Measurements from ENCODE around the gene PRR9. TPM values are rescaled to one million over a fixed set of nuclear protein-coding genes. Genes with fewer than 3 reads are reported as not detected.

The PRR9 gene
- total RNA-seq, 1 donor from 2014 or later: not detected

DNA sequence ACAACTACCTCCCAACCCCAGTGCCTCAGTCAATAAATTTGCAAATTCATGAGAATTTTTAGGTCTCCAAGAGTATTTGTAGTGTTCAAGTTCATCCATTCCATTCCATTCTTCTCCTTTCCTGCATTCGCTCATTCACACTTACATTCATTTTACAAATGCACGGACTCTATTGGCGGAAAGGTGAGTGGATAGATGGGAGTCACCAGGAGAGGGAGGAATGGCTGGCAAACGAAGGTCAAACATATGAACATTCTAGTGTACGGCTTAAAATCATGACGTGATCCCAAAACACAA lies 44.6 kb downstream of the PRR9 start:
- Histone ChIP-seq H3K27ac (no peak overlapping the region), H3K27me3 (ENCODE audit: low read depth) (peaks cover 60% of the 10 kb centered on the region), H3K9me3 (no peaks in the 10 kb centered on the region), H3K4me1 (peaks cover 11% of the 10 kb centered on the region), H3K4me3 (peak overlapping the region; percentile 51), H3K36me3 (no peaks in the 10 kb centered on the region)
- TF ChIP-seq, protein P1, sequence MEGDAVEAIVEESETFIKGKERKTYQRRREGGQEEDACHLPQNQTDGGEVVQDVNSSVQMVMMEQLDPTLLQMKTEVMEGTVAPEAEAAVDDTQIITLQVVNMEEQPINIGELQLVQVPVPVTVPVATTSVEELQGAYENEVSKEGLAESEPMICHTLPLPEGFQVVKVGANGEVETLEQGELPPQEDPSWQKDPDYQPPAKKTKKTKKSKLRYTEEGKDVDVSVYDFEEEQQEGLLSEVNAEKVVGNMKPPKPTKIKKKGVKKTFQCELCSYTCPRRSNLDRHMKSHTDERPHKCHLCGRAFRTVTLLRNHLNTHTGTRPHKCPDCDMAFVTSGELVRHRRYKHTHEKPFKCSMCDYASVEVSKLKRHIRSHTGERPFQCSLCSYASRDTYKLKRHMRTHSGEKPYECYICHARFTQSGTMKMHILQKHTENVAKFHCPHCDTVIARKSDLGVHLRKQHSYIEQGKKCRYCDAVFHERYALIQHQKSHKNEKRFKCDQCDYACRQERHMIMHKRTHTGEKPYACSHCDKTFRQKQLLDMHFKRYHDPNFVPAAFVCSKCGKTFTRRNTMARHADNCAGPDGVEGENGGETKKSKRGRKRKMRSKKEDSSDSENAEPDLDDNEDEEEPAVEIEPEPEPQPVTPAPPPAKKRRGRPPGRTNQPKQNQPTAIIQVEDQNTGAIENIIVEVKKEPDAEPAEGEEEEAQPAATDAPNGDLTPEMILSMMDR (IDR thresholded peaks at IDR 0.05): no peak
- DNase-seq (no peak), ATAC-seq (no peak)
- intact Hi-C loops (cut with DNase I): no loop called here

DNA sequence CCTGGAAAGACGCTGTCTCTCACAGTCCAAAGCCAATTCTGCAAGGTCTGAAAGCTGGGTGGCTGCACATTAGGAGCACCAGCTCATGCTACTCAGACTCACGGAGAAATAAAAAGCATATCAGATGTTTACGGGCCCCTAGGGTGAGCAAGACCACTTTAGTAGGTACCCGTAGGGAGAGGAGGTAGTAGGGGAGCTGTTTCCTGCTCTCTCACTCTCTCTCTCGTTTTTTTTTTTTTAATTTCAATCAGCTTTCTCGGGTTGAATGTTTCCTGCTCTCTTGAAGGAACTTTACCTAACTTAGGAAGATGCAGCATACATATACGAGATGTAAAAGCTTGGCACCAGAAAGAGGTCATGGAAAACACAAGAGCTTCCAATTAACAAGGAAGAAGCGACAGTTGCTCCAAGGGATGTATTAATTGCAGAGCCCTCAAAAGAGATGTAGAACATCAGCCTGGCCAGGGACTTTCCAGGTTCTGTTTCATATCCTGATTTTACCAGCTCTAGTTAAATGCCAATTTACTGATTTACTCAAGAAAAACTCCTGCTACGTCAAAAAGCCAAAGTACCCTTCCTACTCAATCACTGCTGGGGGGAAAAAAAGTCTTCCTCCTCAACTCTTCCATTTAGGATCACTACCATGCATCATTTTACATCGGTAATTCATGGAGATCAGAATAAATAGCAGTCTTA lies 45.2 kb downstream of the PRR9 start:
- peaks cover 11% of the 10 kb centered on the region for H3K4me1 ChIP-seq
- ATAC-seq (no peak), DNase-seq (no peak)
- H3K36me3 ChIP-seq: no peaks in the 10 kb centered on the region
- H3K4me3 ChIP-seq: no peak overlapping the region
- intact Hi-C loops (cut with DNase I): no loop called here
- no peaks in the 10 kb centered on the region for H3K9me3 ChIP-seq
- peaks cover 60% of the 10 kb centered on the region for H3K27me3 ChIP-seq (ENCODE audit: low read depth)
- TF ChIP-seq, protein P1 (IDR thresholded peaks at IDR 0.05): no peak
- H3K27ac ChIP-seq: no peak overlapping the region

DNA sequence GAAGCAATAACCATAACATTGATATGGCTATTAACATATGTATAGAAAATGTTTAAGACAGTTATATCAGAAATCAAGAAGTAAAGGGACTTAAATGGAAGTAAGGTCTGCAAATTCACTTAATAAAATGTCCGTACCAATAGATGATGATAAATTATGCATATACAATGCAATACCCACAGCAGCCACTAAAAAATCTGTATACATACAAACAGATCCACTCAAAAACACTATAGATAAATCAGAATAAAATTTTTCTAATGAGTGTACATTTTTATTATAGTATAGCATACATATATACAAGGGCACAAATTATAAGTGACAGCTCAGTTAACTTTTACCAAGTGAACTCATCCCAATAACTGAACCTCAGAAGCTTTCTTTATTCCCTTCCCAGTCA lies 48.1 kb downstream of the PRR9 start:
- DNase-seq (no peak), ATAC-seq (no peak)
- H3K9me3 ChIP-seq: no peaks in the 10 kb centered on the region
- H3K27me3 ChIP-seq (ENCODE audit: low read depth): peaks cover 56% of the 10 kb centered on the region
- no peaks in the 10 kb centered on the region for H3K36me3 ChIP-seq
- TF ChIP-seq, protein P1 (IDR thresholded peaks at IDR 0.05): no peak
- H3K4me1 ChIP-seq: peaks cover 11% of the 10 kb centered on the region
- no peak overlapping the region for H3K27ac ChIP-seq
- no peak overlapping the region for H3K4me3 ChIP-seq
- intact Hi-C loops (cut with DNase I): no loop called here

Other genes with a start within 250 kb of the PRR9 start
- gene SPRR4, start 246.9 kb upstream of the PRR9 start, total RNA-seq: not detected
- not detected for gene SPRR1A, start 233.5 kb upstream of the PRR9 start, total RNA-seq
- gene SPRR3, start 215.8 kb upstream of the PRR9 start, total RNA-seq: not detected
- gene SPRR1B, start 186.4 kb upstream of the PRR9 start, total RNA-seq: not detected
- not detected for gene SPRR2D, start 176.5 kb upstream of the PRR9 start, total RNA-seq
- gene SPRR2A, start 160.1 kb upstream of the PRR9 start, total RNA-seq: not detected
- gene SPRR2B, start 146.0 kb upstream of the PRR9 start, total RNA-seq: not detected
- gene SPRR2E, start 123.1 kb upstream of the PRR9 start, total RNA-seq: not detected
- gene SPRR2F, start 104.1 kb upstream of the PRR9 start, total RNA-seq: not detected
- not detected for gene SPRR2G, start 66.7 kb upstream of the PRR9 start, total RNA-seq
- not detected for gene LELP1, start 14.2 kb upstream of the PRR9 start, total RNA-seq
- not detected for gene LORICRIN, start 42.1 kb downstream of the PRR9 start, total RNA-seq
- not detected for gene PGLYRP3, start 95.4 kb downstream of the PRR9 start, total RNA-seq
- 0.30 TPM for gene PGLYRP4, start 131.3 kb downstream of the PRR9 start, total RNA-seq
- gene S100A9, start 140.3 kb downstream of the PRR9 start, total RNA-seq: 911 TPM
- 54.9 TPM for gene S100A12, start 158.0 kb downstream of the PRR9 start, total RNA-seq
- gene S100A8, start 173.5 kb downstream of the PRR9 start, total RNA-seq: 622 TPM
- gene S100A7A, start 198.9 kb downstream of the PRR9 start, total RNA-seq: not detected
- gene S100A7, start 243.1 kb downstream of the PRR9 start, total RNA-seq: not detected

All from lower lobe of right lung (tissue), 2 donors.